Thyroid gland (tissue), 4 donors: ENCODE measurements around the gene SKI.

Experiments used
- CTCF ChIP-seq, 6 experiments: fragments of 200-600 bp in 3 of 6; fragments of 450-650 bp in 3 of 6; sonication (generic) in 3 of 6; IDR thresholded peaks; one replicate each; pipeline ENCODE4 v1.5.1; 2016 to 2019; ENCODE audit warnings: antibody characterized with exemption in 6 of 6, mild to moderate bottlenecking in 2 of 6, inconsistent platforms in 1 of 6, moderate library complexity in 1 of 6
- POLR2A ChIP-seq, 2 donors: fragments of 450-650 bp; IDR thresholded peaks; one replicate each; pipeline ENCODE4 v1.6.1; 2017; ENCODE audit warnings: antibody characterized with exemption in 2 of 2, mild to moderate bottlenecking in 2 of 2, moderate library complexity in 1 of 2

- TF ChIP-seq CTCF (IDR thresholded peaks at IDR 0.05) (no peak), POLR2A (IDR thresholded peaks at IDR 0.05) (no peak)
These were observed 41.2 kb downstream of the SKI start for GRCh38 chr1:2269193-2269921.
